B cell (primary cell): ENCODE measurements around the gene SPECC1L.
"Not testable (repeated sequence)": the region's sequence is repeated elsewhere in the genome, so short reads cannot be mapped to it uniquely, and the experiment has no call there.

Source experiments
- EZH2 ChIP-seq: IDR thresholded peaks from 2 replicates; pipeline ENCODE4 v1.6.1; 2012; ENCODE audit warnings: borderline replicate concordance, low read depth, mild to moderate bottlenecking, moderate library complexity, low read length; ENCODE audit not compliant: insufficient read depth, poor library complexity, severe bottlenecking
- TF ChIP-seq, protein P1 (sequence below): fragments of 200-600 bp; IDR thresholded peaks from one replicate; pipeline ENCODE4 v1.8.0; 2022; ENCODE audit warnings: antibody characterized with exemption, mild to moderate bottlenecking

DNA sequence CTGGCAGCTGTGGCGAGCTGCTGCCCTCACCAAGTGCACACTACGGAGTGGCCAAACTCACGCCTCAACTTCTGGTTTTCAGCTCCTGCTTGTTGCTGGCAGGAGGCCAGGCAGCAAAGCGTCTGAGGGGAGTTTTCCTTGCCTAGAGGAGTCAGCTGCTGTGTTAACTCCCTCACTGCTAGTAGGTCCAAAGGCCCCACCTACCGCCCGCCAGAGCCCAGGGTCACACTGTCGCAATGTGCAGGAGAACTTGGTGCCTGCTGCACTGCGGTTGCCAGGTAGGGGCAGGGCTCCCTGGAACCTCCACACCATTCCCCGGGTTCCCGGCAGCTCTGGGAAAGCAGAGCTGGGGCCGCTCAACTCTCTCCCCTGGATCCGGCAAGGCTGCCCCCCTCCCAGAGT lies 25.6 kb upstream of the SPECC1L start, which contains the start of gene GGT5:
- TF ChIP-seq, protein P1, sequence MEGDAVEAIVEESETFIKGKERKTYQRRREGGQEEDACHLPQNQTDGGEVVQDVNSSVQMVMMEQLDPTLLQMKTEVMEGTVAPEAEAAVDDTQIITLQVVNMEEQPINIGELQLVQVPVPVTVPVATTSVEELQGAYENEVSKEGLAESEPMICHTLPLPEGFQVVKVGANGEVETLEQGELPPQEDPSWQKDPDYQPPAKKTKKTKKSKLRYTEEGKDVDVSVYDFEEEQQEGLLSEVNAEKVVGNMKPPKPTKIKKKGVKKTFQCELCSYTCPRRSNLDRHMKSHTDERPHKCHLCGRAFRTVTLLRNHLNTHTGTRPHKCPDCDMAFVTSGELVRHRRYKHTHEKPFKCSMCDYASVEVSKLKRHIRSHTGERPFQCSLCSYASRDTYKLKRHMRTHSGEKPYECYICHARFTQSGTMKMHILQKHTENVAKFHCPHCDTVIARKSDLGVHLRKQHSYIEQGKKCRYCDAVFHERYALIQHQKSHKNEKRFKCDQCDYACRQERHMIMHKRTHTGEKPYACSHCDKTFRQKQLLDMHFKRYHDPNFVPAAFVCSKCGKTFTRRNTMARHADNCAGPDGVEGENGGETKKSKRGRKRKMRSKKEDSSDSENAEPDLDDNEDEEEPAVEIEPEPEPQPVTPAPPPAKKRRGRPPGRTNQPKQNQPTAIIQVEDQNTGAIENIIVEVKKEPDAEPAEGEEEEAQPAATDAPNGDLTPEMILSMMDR = not testable (repeated sequence)
- not testable (repeated sequence) for TF ChIP-seq EZH2
